ENCODE data around the gene IGSF9B. TPM values are rescaled to one million over a fixed set of nuclear protein-coding genes. Genes with fewer than 3 reads are reported as not detected.

IGSF9B gene
- total RNA-seq, 1 donor from 2014 or later, result 13.1 TPM

DNA sequence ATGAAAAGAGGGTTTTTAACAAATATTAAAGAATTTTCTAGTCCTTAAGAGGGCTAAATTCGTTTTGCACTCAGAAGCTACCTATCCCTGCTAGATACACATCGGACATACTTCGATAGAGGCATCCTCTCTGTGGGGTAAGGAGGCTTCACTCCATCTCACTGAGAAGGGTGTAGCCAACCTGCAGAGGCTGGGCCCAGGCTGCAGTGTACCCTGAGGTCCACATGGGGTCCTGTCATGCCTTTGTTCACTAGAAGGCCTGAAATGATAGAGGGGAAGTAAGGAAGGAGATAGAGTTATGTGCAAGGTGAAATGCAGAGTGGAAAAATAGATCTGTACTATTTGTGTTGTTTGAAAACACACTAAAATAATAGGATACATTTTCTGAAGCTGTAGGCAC is 45.6 kb downstream of the IGSF9B start:
- H3K9me3 ChIP-seq (ENCODE audit: insufficient read depth, low read depth, low read length), result no peaks in the 10 kb centered on the region
- Mint-ChIP-seq H3K4me3 (ENCODE audit: unreplicated experiment) (no peak overlapping the region), H3K4me1 (ENCODE audit: low read depth, unreplicated experiment) (no peaks in the 10 kb centered on the region), H3K27me3 (ENCODE audit: low read depth, unreplicated experiment) (peaks cover 8% of the 10 kb centered on the region), H3K9me3 (ENCODE audit: unreplicated experiment) (no peaks in the 10 kb centered on the region), H3K27ac (ENCODE audit: unreplicated experiment) (no peak overlapping the region), H3K36me3 (ENCODE audit: low read depth, unreplicated experiment) (peaks cover 21% of the 10 kb centered on the region)
- H3K79me2 ChIP-seq (ENCODE audit: insufficient read depth, low read length), result no peaks in the 10 kb centered on the region
- no peak overlapping the region for H3K4me2 ChIP-seq (ENCODE audit: low read length)
- H3K9ac ChIP-seq (ENCODE audit: low read length), result no peak overlapping the region
- H2AFZ ChIP-seq (ENCODE audit: low read depth, low read length), result no peak overlapping the region
- no peaks in the 10 kb centered on the region for H3K4me1 ChIP-seq (ENCODE audit: insufficient read depth, low read length)
- no peak for FAIRE-seq
- H3K27ac ChIP-seq (ENCODE audit: low read depth, low read length), result no peak overlapping the region
- H3K4me3 ChIP-seq (ENCODE audit: insufficient read depth, low read depth, low read length), result no peak overlapping the region
- no peaks in the 10 kb centered on the region for H3K27me3 ChIP-seq (ENCODE audit: insufficient read depth, low read length)
- no peak for DNase-seq (ENCODE audit: low read depth)
- H4K20me1 ChIP-seq (ENCODE audit: insufficient read depth, low read length), result no peaks in the 10 kb centered on the region
- no peaks in the 10 kb centered on the region for H3K36me3 ChIP-seq (ENCODE audit: insufficient read depth, low read length)
- no peak for TF ChIP-seq EZH2 (IDR thresholded peaks at IDR 0.05; ENCODE audit: insufficient read depth, low read length)
- TF ChIP-seq, protein P1, sequence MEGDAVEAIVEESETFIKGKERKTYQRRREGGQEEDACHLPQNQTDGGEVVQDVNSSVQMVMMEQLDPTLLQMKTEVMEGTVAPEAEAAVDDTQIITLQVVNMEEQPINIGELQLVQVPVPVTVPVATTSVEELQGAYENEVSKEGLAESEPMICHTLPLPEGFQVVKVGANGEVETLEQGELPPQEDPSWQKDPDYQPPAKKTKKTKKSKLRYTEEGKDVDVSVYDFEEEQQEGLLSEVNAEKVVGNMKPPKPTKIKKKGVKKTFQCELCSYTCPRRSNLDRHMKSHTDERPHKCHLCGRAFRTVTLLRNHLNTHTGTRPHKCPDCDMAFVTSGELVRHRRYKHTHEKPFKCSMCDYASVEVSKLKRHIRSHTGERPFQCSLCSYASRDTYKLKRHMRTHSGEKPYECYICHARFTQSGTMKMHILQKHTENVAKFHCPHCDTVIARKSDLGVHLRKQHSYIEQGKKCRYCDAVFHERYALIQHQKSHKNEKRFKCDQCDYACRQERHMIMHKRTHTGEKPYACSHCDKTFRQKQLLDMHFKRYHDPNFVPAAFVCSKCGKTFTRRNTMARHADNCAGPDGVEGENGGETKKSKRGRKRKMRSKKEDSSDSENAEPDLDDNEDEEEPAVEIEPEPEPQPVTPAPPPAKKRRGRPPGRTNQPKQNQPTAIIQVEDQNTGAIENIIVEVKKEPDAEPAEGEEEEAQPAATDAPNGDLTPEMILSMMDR (IDR thresholded peaks at IDR 0.05; ENCODE audit: insufficient read depth, low read depth, low read length), result no peak

DNA sequence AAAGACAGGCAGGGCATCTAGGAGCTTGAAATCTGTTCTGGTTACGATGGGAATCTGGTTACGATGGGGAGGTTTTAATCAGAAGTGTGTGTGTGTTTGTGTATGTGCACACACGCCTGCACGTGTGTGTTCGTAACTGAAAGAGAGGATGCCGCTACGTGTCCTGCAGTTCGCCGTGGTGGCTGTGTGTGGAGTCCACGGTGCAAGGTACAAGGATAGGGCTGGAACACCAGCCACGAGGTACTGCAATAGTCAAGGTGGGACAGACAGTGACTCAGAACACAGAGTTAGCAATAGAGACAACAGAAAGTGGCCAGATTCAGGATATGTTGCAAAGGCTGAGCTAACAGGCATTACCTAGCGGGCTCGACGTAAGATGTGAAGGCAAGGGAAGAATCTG is 46.7 kb downstream of the IGSF9B start:
- no peak for DNase-seq (ENCODE audit: low read depth)
- Histone ChIP-seq H2AFZ (ENCODE audit: low read depth, low read length) (no peak overlapping the region), H3K27ac (ENCODE audit: low read depth, low read length) (no peak overlapping the region), H3K36me3 (ENCODE audit: insufficient read depth, low read length) (no peaks in the 10 kb centered on the region), H3K4me2 (ENCODE audit: low read length) (no peak overlapping the region), H3K9me3 (ENCODE audit: insufficient read depth, low read depth, low read length) (no peaks in the 10 kb centered on the region), H4K20me1 (ENCODE audit: insufficient read depth, low read length) (no peaks in the 10 kb centered on the region), H3K9ac (ENCODE audit: low read length) (no peak overlapping the region), H3K79me2 (ENCODE audit: insufficient read depth, low read length) (no peaks in the 10 kb centered on the region), H3K4me3 (ENCODE audit: insufficient read depth, low read depth, low read length) (no peak overlapping the region), H3K27me3 (ENCODE audit: insufficient read depth, low read length) (no peaks in the 10 kb centered on the region), H3K4me1 (ENCODE audit: insufficient read depth, low read length) (no peaks in the 10 kb centered on the region)
- Mint-ChIP-seq H3K27ac (ENCODE audit: unreplicated experiment) (no peak overlapping the region), H3K27me3 (ENCODE audit: low read depth, unreplicated experiment) (peaks cover 5% of the 10 kb centered on the region), H3K4me1 (ENCODE audit: low read depth, unreplicated experiment) (no peaks in the 10 kb centered on the region), H3K36me3 (ENCODE audit: low read depth, unreplicated experiment) (peaks cover 24% of the 10 kb centered on the region), H3K4me3 (ENCODE audit: unreplicated experiment) (no peak overlapping the region), H3K9me3 (ENCODE audit: unreplicated experiment) (peaks cover 2% of the 10 kb centered on the region)
- FAIRE-seq, result no peak
- TF ChIP-seq, protein P1 (IDR thresholded peaks at IDR 0.05; ENCODE audit: insufficient read depth, low read depth, low read length), result no peak
- TF ChIP-seq EZH2 (IDR thresholded peaks at IDR 0.05; ENCODE audit: insufficient read depth, low read length), result no peak

DNA sequence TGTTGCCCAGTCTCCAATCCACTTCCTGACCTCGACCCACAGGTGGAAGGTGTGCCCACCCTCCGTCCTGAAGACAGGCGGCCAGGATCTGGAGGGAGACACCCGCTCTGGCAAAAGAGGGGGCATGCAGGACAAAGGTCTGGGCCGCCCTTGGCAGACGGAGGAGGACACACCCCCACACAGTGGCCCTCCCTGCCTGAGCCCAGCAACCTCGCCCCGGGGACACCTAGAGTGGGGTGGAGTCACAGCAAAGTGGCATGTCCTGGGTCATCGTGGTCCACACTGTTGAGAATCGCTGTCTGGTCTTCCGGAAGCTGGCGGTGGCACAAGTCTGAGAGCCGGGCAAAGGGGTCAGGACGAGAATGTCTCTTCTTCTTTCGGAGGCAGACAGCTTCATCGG is 47.9 kb downstream of the IGSF9B start:
- H3K27me3 ChIP-seq (ENCODE audit: insufficient read depth, low read length), result no peaks in the 10 kb centered on the region
- H3K4me2 ChIP-seq (ENCODE audit: low read length), result no peak overlapping the region
- no peaks in the 10 kb centered on the region for H3K9me3 ChIP-seq (ENCODE audit: insufficient read depth, low read depth, low read length)
- no peak overlapping the region for H3K4me3 ChIP-seq (ENCODE audit: insufficient read depth, low read depth, low read length)
- no peaks in the 10 kb centered on the region for H4K20me1 ChIP-seq (ENCODE audit: insufficient read depth, low read length)
- Mint-ChIP-seq H3K27me3 (ENCODE audit: low read depth, unreplicated experiment) (peaks cover 5% of the 10 kb centered on the region), H3K4me1 (ENCODE audit: low read depth, unreplicated experiment) (no peaks in the 10 kb centered on the region), H3K27ac (ENCODE audit: unreplicated experiment) (no peak overlapping the region), H3K4me3 (ENCODE audit: unreplicated experiment) (no peak overlapping the region), H3K9me3 (ENCODE audit: unreplicated experiment) (peaks cover 2% of the 10 kb centered on the region), H3K36me3 (ENCODE audit: low read depth, unreplicated experiment) (peaks cover 29% of the 10 kb centered on the region)
- H3K9ac ChIP-seq (ENCODE audit: low read length), result no peak overlapping the region
- FAIRE-seq (no peak), DNase-seq (ENCODE audit: low read depth) (no peak)
- no peaks in the 10 kb centered on the region for H3K79me2 ChIP-seq (ENCODE audit: insufficient read depth, low read length)
- TF ChIP-seq EZH2 (IDR thresholded peaks at IDR 0.05; ENCODE audit: insufficient read depth, low read length), result no peak
- no peak overlapping the region for H2AFZ ChIP-seq (ENCODE audit: low read depth, low read length)
- no peak overlapping the region for H3K27ac ChIP-seq (ENCODE audit: low read depth, low read length)
- H3K4me1 ChIP-seq (ENCODE audit: insufficient read depth, low read length), result no peaks in the 10 kb centered on the region
- no peaks in the 10 kb centered on the region for H3K36me3 ChIP-seq (ENCODE audit: insufficient read depth, low read length)
